ENCODE results near the gene PARN. TPM values are rescaled to one million over a fixed set of nuclear protein-coding genes. Genes with fewer than 3 reads are reported as not detected.

Gene PARN
- polyA plus RNA-seq, 3 donors: 18.4 to 24.4 (median 19.1) TPM

GRCh38 chr16:14428043-14428442 lies 202.0 kb downstream of the PARN start:
- Mint-ChIP-seq H3K4me1 (no peaks in the 10 kb centered on the region), H3K27ac (no peak overlapping the region), H3K27me3 (ENCODE audit: low read depth in 3 of 3) (peaks cover 0 to 3% (median 0%) of the 10 kb centered on the region in 3 donors), H3K4me3 (no peak overlapping the region), H3K9me3 (peaks cover 0 to 3% (median 0%) of the 10 kb centered on the region in 7 donors), H3K36me3 (peaks cover 11 to 20% of the 10 kb centered on the region in 2 donors)
- no CpG with 5 or more reads among the region's 4 CpGs for WGBS (ENCODE audit: insufficient coverage)
- Histone ChIP-seq H3K27ac (ENCODE audit: low read depth in 1 of 2, low read length in 2 of 2) (no peak overlapping the region), H3K36me3 (replicated peaks in 1 of 2; ENCODE audit: control insufficient read depth in 1 of 2, insufficient read depth in 2 of 2, low read length in 2 of 2) (no peaks in the 10 kb centered on the region), H3K9me3 (replicated peaks in 1 of 2; ENCODE audit: control insufficient read depth in 1 of 2, insufficient read depth in 1 of 2, low read length in 2 of 2) (no peaks in the 10 kb centered on the region), H4K20me1 (ENCODE audit: insufficient read depth, low read length) (no peaks in the 10 kb centered on the region), H3K4me1 (ENCODE audit: control insufficient read depth in 1 of 2, insufficient read depth in 2 of 2, low read length in 2 of 2) (no peaks in the 10 kb centered on the region), H3K4me3 (replicated peaks in 1 of 3; ENCODE audit: low read depth in 2 of 3, low read length in 3 of 3) (no peak overlapping the region), H3K79me2 (ENCODE audit: insufficient read depth, low read length) (no peaks in the 10 kb centered on the region), H3K27me3 (ENCODE audit: control insufficient read depth in 2 of 2, insufficient read depth in 2 of 2, low read length in 2 of 2) (no peaks in the 10 kb centered on the region), H3K9ac (ENCODE audit: insufficient read depth, low read length, poor library complexity, severe bottlenecking) (no peak overlapping the region), H3K4me2 (replicated peaks; ENCODE audit: extremely low read depth, low read length, poor library complexity, severe bottlenecking) (no peak overlapping the region), H2AFZ (ENCODE audit: insufficient read depth, low read depth, low read length, poor library complexity, severe bottlenecking) (no peak overlapping the region)
- no peak for DNase-seq
- intact Hi-C loops (cut with micrococcal nuclease): no loop called here
- no peak for TF ChIP-seq CTCF (IDR thresholded peaks at IDR 0.05)

DNA sequence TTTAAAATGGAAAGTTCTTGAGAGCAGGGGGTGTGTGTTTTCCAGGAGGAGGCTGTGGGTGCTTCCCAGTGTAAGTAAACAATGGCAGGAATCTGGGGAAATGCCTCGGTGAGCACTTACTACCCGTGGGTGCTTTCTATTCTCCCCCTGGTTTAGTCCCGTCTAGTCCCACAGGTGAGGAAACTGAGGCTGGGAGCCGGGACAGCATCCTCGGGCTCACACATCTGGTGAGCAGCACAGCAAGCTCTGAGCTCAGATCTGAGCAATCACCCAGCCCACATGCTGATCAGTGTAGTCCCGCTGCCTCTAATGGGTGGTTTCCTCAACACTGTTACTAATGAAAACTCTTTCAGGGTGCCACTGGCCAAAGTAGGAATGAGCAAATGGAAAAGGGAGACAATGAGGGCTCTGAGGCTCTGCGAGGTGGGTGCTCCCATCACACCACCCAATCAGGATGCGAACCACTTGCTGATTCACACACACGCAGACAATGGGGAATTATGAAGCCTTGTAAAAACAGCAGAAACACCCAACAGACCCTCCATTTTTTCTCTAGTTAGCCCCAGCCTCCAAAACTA lies 202.6 kb downstream of the PARN start:
- Histone ChIP-seq H3K36me3 (replicated peaks in 1 of 2; ENCODE audit: control insufficient read depth in 1 of 2, insufficient read depth in 2 of 2, low read length in 2 of 2) (no peaks in the 10 kb centered on the region), H3K4me2 (replicated peaks; ENCODE audit: extremely low read depth, low read length, poor library complexity, severe bottlenecking) (no peak overlapping the region), H3K4me3 (replicated peaks in 1 of 3; ENCODE audit: low read depth in 2 of 3, low read length in 3 of 3) (no peak overlapping the region), H3K27me3 (ENCODE audit: control insufficient read depth in 2 of 2, insufficient read depth in 2 of 2, low read length in 2 of 2) (no peaks in the 10 kb centered on the region), H3K9ac (ENCODE audit: insufficient read depth, low read length, poor library complexity, severe bottlenecking) (no peak overlapping the region), H3K9me3 (replicated peaks in 1 of 2; ENCODE audit: control insufficient read depth in 1 of 2, insufficient read depth in 1 of 2, low read length in 2 of 2) (no peaks in the 10 kb centered on the region), H3K4me1 (ENCODE audit: control insufficient read depth in 1 of 2, insufficient read depth in 2 of 2, low read length in 2 of 2) (no peaks in the 10 kb centered on the region), H4K20me1 (ENCODE audit: insufficient read depth, low read length) (no peaks in the 10 kb centered on the region), H3K79me2 (ENCODE audit: insufficient read depth, low read length) (no peaks in the 10 kb centered on the region), H3K27ac (ENCODE audit: low read depth in 1 of 2, low read length in 2 of 2) (no peak overlapping the region), H2AFZ (ENCODE audit: insufficient read depth, low read depth, low read length, poor library complexity, severe bottlenecking) (no peak overlapping the region)
- Mint-ChIP-seq H3K4me3 (no peak overlapping the region), H3K4me1 (no peaks in the 10 kb centered on the region), H3K9me3 (peaks cover 0 to 3% (median 0%) of the 10 kb centered on the region in 7 donors), H3K27me3 (ENCODE audit: low read depth in 3 of 3) (peaks cover 0 to 3% (median 0%) of the 10 kb centered on the region in 3 donors), H3K36me3 (peaks cover 10 to 23% of the 10 kb centered on the region in 2 donors), H3K27ac (no peak overlapping the region)
- intact Hi-C loops (cut with micrococcal nuclease): no loop called here
- 83% methylated on average over 6 of the region's 9 CpGs for WGBS (ENCODE audit: insufficient coverage)
- TF ChIP-seq CTCF (IDR thresholded peaks at IDR 0.05): no peak
- no peak for DNase-seq

Data from CD14-positive monocyte (primary cell).